Left ventricle myocardium inferior (tissue), 1 donor: ENCODE measurements around the gene CRYBA4. TPM values are rescaled to one million over a fixed set of nuclear protein-coding genes. Genes with fewer than 3 reads are reported as not detected.

Source experiments
- DNase-seq: peaks from one replicate; pipeline ENCODE4 v3.0.0-alpha.2; 2020
- H3K27ac ChIP-seq: fragments of 200-600 bp; replicated peaks from 2 replicates; pipeline ENCODE4 v1.8.0; 2021
- H3K27me3 ChIP-seq: fragments of 200-600 bp; 2 replicates; pipeline ENCODE4 v1.8.0; 2021; ENCODE audit warnings: low read depth
- H3K36me3 ChIP-seq: fragments of 200-600 bp; 2 replicates; pipeline ENCODE4 v1.8.0; 2021
- H3K4me1 ChIP-seq: fragments of 200-600 bp; 2 replicates; pipeline ENCODE4 v1.8.0; 2021
- H3K4me3 ChIP-seq: fragments of 200-600 bp; 2 replicates; pipeline ENCODE4 v1.8.0; 2021; ENCODE audit warnings: mild to moderate bottlenecking, moderate library complexity
- H3K9me3 ChIP-seq: fragments of 200-600 bp; replicated peaks from 2 replicates; pipeline ENCODE4 v1.8.0; 2021
- CTCF ChIP-seq: fragments of 200-600 bp; IDR thresholded peaks from 2 replicates; pipeline ENCODE4 v1.8.0; 2021; ENCODE audit warnings: antibody characterized with exemption, mild to moderate bottlenecking, borderline replicate concordance
- intact Hi-C: fragments of 100-400 bp; cut with micrococcal nuclease; formaldehyde crosslinking; loops from one replicate; pipeline ENCODE4 v1.11.0; 2022
- total RNA-seq: library from RNA; stranded (reverse); fragmentation: NEBNext Ultra II Directional; extraction: Animal tissue kit (Norgen Biotek cat#: 25700); gene quantifications from one replicate; pipeline ENCODE4 v1.2.1, GENCODE V29; 2021
- donor health status: DM: no; HTN: yes; CAD: no; lungs with severe emphysema.

CRYBA4 gene
- total RNA-seq, 1 donor from 2014 or later, result not detected

DNA sequence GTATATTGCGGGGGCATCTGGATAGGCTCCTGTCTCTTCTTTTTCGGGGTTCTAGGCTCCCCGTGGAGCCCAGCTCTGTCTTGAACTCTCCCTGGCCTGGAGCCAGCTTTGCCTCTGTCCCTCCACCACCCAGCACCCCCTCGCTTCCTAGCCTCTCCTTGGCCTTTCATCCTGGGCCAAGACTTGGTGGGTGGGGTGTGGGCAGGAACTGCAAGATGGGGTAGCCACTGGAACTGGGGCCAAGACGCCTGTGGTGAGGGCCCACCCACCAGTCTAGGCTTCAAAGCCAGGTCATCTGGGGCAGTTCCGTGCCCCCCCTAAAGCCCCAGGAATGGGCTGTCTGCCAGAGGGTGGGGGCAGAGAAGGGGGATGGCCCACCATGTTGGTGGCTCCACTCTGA lies 2.3 kb upstream of the CRYBA4 start:
- DNase-seq, result peak; percentile 39
- Histone ChIP-seq H3K27me3 (peaks cover 17% of the 10 kb centered on the region), H3K36me3 (no peaks in the 10 kb centered on the region), H3K9me3 (no peaks in the 10 kb centered on the region), H3K27ac (peak overlapping the region; percentile 18), H3K4me1 (peaks cover 22% of the 10 kb centered on the region), H3K4me3 (no peak overlapping the region)
- TF ChIP-seq CTCF, result no peak
- intact Hi-C loops, result no loop called here

DNA sequence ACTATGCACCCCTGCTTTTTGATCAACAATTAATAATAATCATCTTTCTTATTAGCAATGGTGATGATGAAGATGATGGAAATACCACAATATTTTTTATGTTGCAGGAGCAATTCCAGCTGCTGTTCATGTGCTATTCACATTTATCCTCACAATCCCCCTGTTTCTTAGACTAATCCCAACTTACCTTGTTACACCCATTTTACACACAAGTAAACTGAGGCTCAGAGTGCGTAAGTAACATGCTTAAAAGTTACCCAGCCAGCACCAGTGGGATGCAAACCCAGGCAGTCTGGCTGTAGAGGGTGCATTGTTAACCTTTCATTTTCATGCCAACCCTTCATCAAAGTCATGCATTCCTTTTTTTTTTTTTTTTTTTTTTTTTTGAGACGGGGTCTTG lies 1.6 kb upstream of the CRYBA4 start:
- TF ChIP-seq CTCF, result no peak
- peaks cover 22% of the 10 kb centered on the region for H3K4me1 ChIP-seq
- intact Hi-C loops, result no loop called here
- no peak overlapping the region for H3K4me3 ChIP-seq
- H3K27me3 ChIP-seq, result peaks cover 11% of the 10 kb centered on the region
- H3K36me3 ChIP-seq, result no peaks in the 10 kb centered on the region
- H3K9me3 ChIP-seq, result no peaks in the 10 kb centered on the region
- no peak for DNase-seq
- no peak overlapping the region for H3K27ac ChIP-seq

DNA sequence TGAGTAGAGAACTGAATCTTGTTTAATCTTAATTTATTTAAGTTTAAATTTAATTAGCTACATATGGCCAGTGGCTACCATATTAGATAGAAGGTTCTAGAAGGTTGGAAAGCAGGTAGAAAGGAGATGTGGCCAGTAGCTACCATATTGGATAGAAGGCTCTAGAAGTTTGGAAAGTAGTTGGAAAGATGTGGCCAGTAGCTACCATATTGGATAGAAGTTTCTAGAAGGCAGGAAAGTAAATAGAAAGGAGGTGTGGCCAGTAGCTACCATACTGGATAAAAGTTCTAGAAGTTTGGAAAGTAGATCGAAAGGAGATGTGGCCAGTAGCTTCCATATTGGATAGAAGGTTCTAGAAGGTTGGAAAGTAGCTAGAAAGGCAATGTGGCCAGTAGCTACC lies 2.2 kb downstream of the CRYBA4 start:
- Histone ChIP-seq H3K27me3 (no peaks in the 10 kb centered on the region), H3K4me3 (no peak overlapping the region), H3K9me3 (no peaks in the 10 kb centered on the region), H3K4me1 (peaks cover 14% of the 10 kb centered on the region), H3K27ac (no peak overlapping the region), H3K36me3 (no peaks in the 10 kb centered on the region)
- intact Hi-C loops, result no loop called here
- TF ChIP-seq CTCF, result no peak
- DNase-seq, result no peak

GRCh38 chr22:26624803-26625202 lies 3.0 kb downstream of the CRYBA4 start:
- no peak overlapping the region for H3K4me3 ChIP-seq
- H3K27me3 ChIP-seq, result no peaks in the 10 kb centered on the region
- no peak for DNase-seq
- no peak overlapping the region for H3K27ac ChIP-seq
- no peaks in the 10 kb centered on the region for H3K9me3 ChIP-seq
- intact Hi-C loops, result no loop called here
- no peak for TF ChIP-seq CTCF
- H3K4me1 ChIP-seq, result peaks cover 5% of the 10 kb centered on the region
- H3K36me3 ChIP-seq, result no peaks in the 10 kb centered on the region

GRCh38 chr22:26629988-26630761 lies 8.4 kb downstream of the CRYBA4 start:
- DNase-seq, result no peak
- TF ChIP-seq CTCF, result no peak
- Histone ChIP-seq H3K36me3 (no peaks in the 10 kb centered on the region), H3K9me3 (no peaks in the 10 kb centered on the region), H3K27me3 (peaks cover 7% of the 10 kb centered on the region), H3K27ac (no peak overlapping the region), H3K4me1 (peaks cover 12% of the 10 kb centered on the region), H3K4me3 (no peak overlapping the region)
- intact Hi-C loops, result no loop called here
